NCI-H510A treated with DMSO at 0.1 percent for 48 hours (cell line): ENCODE results near the gene SCAMP4.
"Not testable (repeated sequence)": the region's sequence is repeated elsewhere in the genome, so short reads cannot be mapped to it uniquely, and the experiment has no call there.

Source experiments
- DNase-seq: peaks from one replicate; lab custom pipeline; 2025; lab: John Stamatoyannopoulos, UW

Gene SCAMP4

GRCh38 chr19:1866693-1867348 is 38.4 kb upstream of the SCAMP4 start:
- DNase-seq: no peak

GRCh38 chr19:1867349-1867724 is 37.9 kb upstream of the SCAMP4 start:
- DNase-seq: no peak

- no peak for DNase-seq
Observed at GRCh38 chr19:1868971-1869370, 36.2 kb upstream of the SCAMP4 start.

- DNase-seq: no peak
Observed at GRCh38 chr19:1871140-1871597, 34.0 kb upstream of the SCAMP4 start.

- DNase-seq: no peak
Observed at GRCh38 chr19:1871630-1872029, 33.6 kb upstream of the SCAMP4 start.

GRCh38 chr19:1872807-1873523 is 32.2 kb upstream of the SCAMP4 start:
- DNase-seq: no peak

- no peak for DNase-seq
Observed at GRCh38 chr19:1873524-1874473, 31.4 kb upstream of the SCAMP4 start.

GRCh38 chr19:1874554-1875185 is 30.5 kb upstream of the SCAMP4 start:
- DNase-seq: no peak

- not testable (repeated sequence) for DNase-seq
Observed at GRCh38 chr19:1875265-1875645, 29.9 kb upstream of the SCAMP4 start.

GRCh38 chr19:1875646-1876495 is 29.3 kb upstream of the SCAMP4 start:
- DNase-seq: peak; percentile 58

- not testable (repeated sequence) for DNase-seq
Observed at GRCh38 chr19:1876496-1877279, 28.5 kb upstream of the SCAMP4 start.

GRCh38 chr19:1877280-1877660 is 27.9 kb upstream of the SCAMP4 start:
- not testable (repeated sequence) for DNase-seq

GRCh38 chr19:1878583-1878982 is 26.6 kb upstream of the SCAMP4 start:
- DNase-seq: not testable (repeated sequence)

GRCh38 chr19:1879982-1880381 is 25.2 kb upstream of the SCAMP4 start:
- DNase-seq: not testable (repeated sequence)

- no peak for DNase-seq
Observed at GRCh38 chr19:1880611-1881392, 24.4 kb upstream of the SCAMP4 start.

GRCh38 chr19:1881393-1882088 is 23.7 kb upstream of the SCAMP4 start:
- DNase-seq: not testable (repeated sequence)

GRCh38 chr19:1882089-1882785 is 23.0 kb upstream of the SCAMP4 start:
- DNase-seq: no peak
